Hepatocyte (in vitro differentiated cells): Measurements from ENCODE around the gene DNLZ. TPM values are rescaled to one million over a fixed set of nuclear protein-coding genes. Genes with fewer than 3 reads are reported as not detected.

ENCODE experiments used
- DNase-seq: peaks from one replicate; pipeline ENCODE4 v3.0.0-alpha.2; 2016; ENCODE audit warnings: low spot score
- H2AFZ ChIP-seq: fragments of 200-600 bp; sonication (generic); 2 replicates; pipeline ENCODE4 v1.6.0; 2016; ENCODE audit warnings: antibody characterized with exemption, mild to moderate bottlenecking
- H3K27ac ChIP-seq: fragments of 200-600 bp; sonication (generic); 2 replicates; pipeline ENCODE4 v1.5.1; 2016; ENCODE audit warnings: mild to moderate bottlenecking
- H3K27me3 ChIP-seq: fragments of 200-600 bp; sonication (generic); 2 replicates; pipeline ENCODE4 v1.6.1; 2016
- H3K36me3 ChIP-seq: fragments of 200-600 bp; sonication (generic); replicated peaks from 2 replicates; pipeline ENCODE4 v1.5.1; 2016; ENCODE audit warnings: low read depth; ENCODE audit not compliant: insufficient read depth
- H3K4me1 ChIP-seq: fragments of 200-600 bp; sonication (generic); 2 replicates; pipeline ENCODE4 v1.5.1; 2016; ENCODE audit warnings: mild to moderate bottlenecking, moderate library complexity; ENCODE audit not compliant: insufficient read depth
- H3K4me2 ChIP-seq: fragments of 200-600 bp; sonication (generic); 2 replicates; pipeline ENCODE4 v1.6.0; 2016
- H3K4me3 ChIP-seq: fragments of 200-600 bp; sonication (generic); 2 replicates; pipeline ENCODE4 v1.5.1; 2016; ENCODE audit warnings: mild to moderate bottlenecking
- H3K79me2 ChIP-seq: fragments of 200-600 bp; sonication (generic); 2 replicates; pipeline ENCODE4 v1.6.0; 2017; ENCODE audit warnings: mild to moderate bottlenecking
- H3K9me2 ChIP-seq: fragments of 200-600 bp; sonication (generic); replicated peaks from 2 replicates; pipeline ENCODE4 v1.6.0; 2017; ENCODE audit warnings: mild to moderate bottlenecking; ENCODE audit not compliant: insufficient read depth
- H3K9me3 ChIP-seq: fragments of 200-600 bp; sonication (generic); 2 replicates; pipeline ENCODE4 v1.5.1; 2016; ENCODE audit warnings: low read depth, mild to moderate bottlenecking
- H4K20me1 ChIP-seq: fragments of 200-600 bp; sonication (generic); 2 replicates; pipeline ENCODE4 v1.6.0; 2016; ENCODE audit warnings: mild to moderate bottlenecking; ENCODE audit not compliant: insufficient read depth, poor library complexity, severe bottlenecking
- EZH2 ChIP-seq: fragments of 200-600 bp; sonication (generic); IDR thresholded peaks from 2 replicates; pipeline ENCODE4 v1.6.1; 2016; ENCODE audit warnings: antibody characterized with exemption, mild to moderate bottlenecking, borderline replicate concordance
- EZH2phosphoT487 ChIP-seq: fragments of 200-600 bp; sonication (generic); IDR thresholded peaks from one replicate; pipeline ENCODE4 v1.6.1; 2018; ENCODE audit warnings: antibody characterized with exemption, mild to moderate bottlenecking, low read depth, moderate library complexity; ENCODE audit not compliant: unreplicated experiment, severe bottlenecking
- WGBS: methylation state at CpG from one replicate; pipeline ENCODE4 v1.1.6; 2016; ENCODE audit warnings: low lambda C conversion rate; ENCODE audit errors: missing lambda C conversion rate; 5-methylcytosine and 5-hydroxymethylcytosine counted together
- polyA plus RNA-seq: library from polyadenylated mRNA; unstranded; fragments of >200 nt; fragmentation: Nextera tagmentation; extraction: Ambion mirVana; gene quantifications from 2 replicates; pipeline ENCODE4 v1.2.1, GENCODE V29; 2016
- total RNA-seq: library from RNA; depleted of rRNA; stranded (reverse); fragments of >200 nt; gene quantifications from 2 replicates; pipeline ENCODE4 v1.2.3, GENCODE V29; 2014
- TF ChIP-seq, protein P1 (sequence below): fragments of 200-600 bp; sonication (generic); IDR thresholded peaks from 2 replicates; pipeline ENCODE4 v1.5.1; 2016; ENCODE audit warnings: antibody characterized with exemption, mild to moderate bottlenecking; ENCODE audit not compliant: poor library complexity

Gene DNLZ
- total RNA-seq: 10.4 and 21.5 TPM in 2 replicates
- 24.3 and 25.3 TPM in 2 replicates for polyA plus RNA-seq

DNA sequence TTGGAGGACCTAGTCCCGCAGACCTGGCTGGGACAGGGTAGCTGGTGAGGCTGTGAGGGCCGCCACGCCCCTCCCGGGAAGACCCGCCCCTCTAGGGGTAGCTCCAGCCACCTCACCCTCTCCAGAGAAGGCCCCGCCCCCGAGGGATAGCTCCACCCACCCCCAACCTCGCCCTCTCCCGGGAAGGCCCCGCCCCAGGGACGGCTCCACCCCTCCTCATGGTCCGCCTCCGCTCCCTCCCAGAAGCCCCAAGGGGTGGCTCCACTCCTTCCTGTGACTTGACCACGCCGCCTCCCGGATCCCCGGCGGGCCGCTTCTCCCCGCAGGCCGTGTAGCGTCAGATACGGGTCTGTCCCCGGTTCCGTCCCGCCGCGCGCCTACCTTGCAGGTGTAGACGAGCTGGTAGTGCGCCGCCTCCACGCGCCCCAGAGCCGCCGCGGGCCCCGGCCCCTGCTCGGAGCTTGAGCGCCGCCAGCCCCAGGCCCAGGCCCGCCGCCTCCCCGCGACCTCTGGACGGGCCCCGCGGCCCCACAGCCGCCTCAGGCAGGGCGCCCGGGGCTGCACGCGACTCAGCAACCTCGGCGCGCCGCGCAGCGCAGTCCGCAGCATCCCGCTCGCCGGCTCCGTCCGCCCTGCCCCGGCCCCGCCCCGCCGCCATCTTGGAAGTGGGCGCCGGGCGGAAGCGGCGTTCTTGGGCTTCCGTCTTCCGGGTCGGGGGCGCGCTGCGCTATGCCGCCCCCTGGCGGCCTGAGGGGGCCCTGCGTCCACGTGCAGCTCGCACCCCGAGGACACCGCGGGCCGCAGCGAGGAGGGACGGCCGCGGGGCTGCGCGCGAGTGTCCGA is at the start of gene DNLZ:
DNLZ (minus strand) TSS at position 639 of the 843 bp plus-strand sequence; CDS start at position 609, 30 bp downstream.
- Histone ChIP-seq H2AFZ (peak within 1 kb of the TSS; percentile 30), H3K9me2 (no peaks in the 10 kb centered on the region), H3K9me3 (no peaks in the 10 kb centered on the region), H4K20me1 (no peaks in the 10 kb centered on the region), H3K4me1 (peaks cover 6% of the 10 kb centered on the region), H3K27ac (peak within 1 kb of the TSS; percentile 90), H3K4me3 (peak within 1 kb of the TSS; percentile 56), H3K36me3 (no peaks in the 10 kb centered on the region), H3K79me2 (no peaks in the 10 kb centered on the region), H3K27me3 (no peaks in the 10 kb centered on the region), H3K4me2 (peak within 1 kb of the TSS; percentile 68)
- TF ChIP-seq, protein P1, sequence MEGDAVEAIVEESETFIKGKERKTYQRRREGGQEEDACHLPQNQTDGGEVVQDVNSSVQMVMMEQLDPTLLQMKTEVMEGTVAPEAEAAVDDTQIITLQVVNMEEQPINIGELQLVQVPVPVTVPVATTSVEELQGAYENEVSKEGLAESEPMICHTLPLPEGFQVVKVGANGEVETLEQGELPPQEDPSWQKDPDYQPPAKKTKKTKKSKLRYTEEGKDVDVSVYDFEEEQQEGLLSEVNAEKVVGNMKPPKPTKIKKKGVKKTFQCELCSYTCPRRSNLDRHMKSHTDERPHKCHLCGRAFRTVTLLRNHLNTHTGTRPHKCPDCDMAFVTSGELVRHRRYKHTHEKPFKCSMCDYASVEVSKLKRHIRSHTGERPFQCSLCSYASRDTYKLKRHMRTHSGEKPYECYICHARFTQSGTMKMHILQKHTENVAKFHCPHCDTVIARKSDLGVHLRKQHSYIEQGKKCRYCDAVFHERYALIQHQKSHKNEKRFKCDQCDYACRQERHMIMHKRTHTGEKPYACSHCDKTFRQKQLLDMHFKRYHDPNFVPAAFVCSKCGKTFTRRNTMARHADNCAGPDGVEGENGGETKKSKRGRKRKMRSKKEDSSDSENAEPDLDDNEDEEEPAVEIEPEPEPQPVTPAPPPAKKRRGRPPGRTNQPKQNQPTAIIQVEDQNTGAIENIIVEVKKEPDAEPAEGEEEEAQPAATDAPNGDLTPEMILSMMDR: peak; percentile 92
- no peak for TF ChIP-seq EZH2
- peak; percentile 98 for DNase-seq
- whole genome bisulfite sequencing: 2% methylated on average over 48 of the region's 97 CpGs

DNA sequence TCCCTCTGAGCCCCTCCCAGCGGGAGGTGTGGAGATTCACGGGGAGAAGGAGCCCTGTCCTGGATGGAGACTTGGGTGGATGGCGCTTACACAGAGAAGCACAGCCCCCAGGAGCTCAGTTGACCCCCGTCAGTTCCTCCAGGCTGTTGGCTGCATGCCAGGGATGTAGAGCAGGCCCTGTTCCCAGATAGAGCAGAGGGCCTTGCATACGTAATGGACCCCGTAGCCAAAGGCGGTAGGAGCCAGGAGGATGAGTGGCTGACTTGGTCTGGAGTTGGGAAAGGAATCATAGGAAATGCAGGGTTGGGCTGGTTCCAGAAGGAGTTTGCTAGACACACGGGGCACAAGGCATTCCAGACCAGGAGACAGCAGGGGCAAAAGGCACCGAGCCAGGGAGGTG is 49.4 kb upstream of the DNLZ start:
- Histone ChIP-seq H3K27ac (no peak overlapping the region), H4K20me1 (peaks cover 4% of the 10 kb centered on the region), H3K9me3 (no peaks in the 10 kb centered on the region), H3K36me3 (no peaks in the 10 kb centered on the region), H3K4me1 (peaks cover 15% of the 10 kb centered on the region), H3K27me3 (no peaks in the 10 kb centered on the region), H3K4me2 (no peak overlapping the region), H3K9me2 (no peaks in the 10 kb centered on the region), H3K4me3 (no peak overlapping the region), H3K79me2 (peaks cover 50% of the 10 kb centered on the region), H2AFZ (no peak overlapping the region)
- TF ChIP-seq EZH2 (no peak), EZH2phosphoT487 (no peak)
- TF ChIP-seq, protein P1: no peak
- 90% methylated on average over 9 of the region's 9 CpGs for WGBS
- DNase-seq: no peak

DNA sequence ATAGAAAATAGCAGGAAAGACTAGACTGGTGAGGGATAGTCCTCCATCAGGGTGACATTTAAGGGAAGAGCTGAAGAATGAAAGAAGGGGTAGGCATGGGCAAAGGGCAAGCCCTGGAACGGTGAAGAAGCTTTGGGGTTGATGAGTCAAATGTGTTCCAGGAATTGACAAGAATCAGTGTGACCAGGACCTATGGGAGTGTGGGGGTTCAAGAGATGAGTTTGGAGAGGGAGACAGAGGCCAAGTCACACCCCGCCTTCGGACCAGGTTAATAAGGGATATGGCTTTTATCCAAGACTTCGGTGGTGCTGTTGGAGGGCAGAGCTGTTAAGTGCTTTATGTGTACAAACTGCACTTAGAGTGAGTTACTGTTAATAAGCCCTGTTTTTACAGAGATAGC is 47.8 kb upstream of the DNLZ start:
- H3K36me3 ChIP-seq: no peaks in the 10 kb centered on the region
- H3K79me2 ChIP-seq: peaks cover 50% of the 10 kb centered on the region
- WGBS: 73% methylated on average over 4 of the region's 4 CpGs
- H3K27me3 ChIP-seq: no peaks in the 10 kb centered on the region
- DNase-seq: no peak
- peak overlapping the region; percentile 97 for H3K4me2 ChIP-seq
- H3K4me3 ChIP-seq: peak overlapping the region; percentile 92
- no peak overlapping the region for H2AFZ ChIP-seq
- TF ChIP-seq EZH2 (no peak), EZH2phosphoT487 (no peak)
- TF ChIP-seq, protein P1: no peak
- peaks cover 15% of the 10 kb centered on the region for H3K4me1 ChIP-seq
- no peaks in the 10 kb centered on the region for H3K9me2 ChIP-seq
- H3K9me3 ChIP-seq: no peaks in the 10 kb centered on the region
- H4K20me1 ChIP-seq: peaks cover 4% of the 10 kb centered on the region
- H3K27ac ChIP-seq: peak overlapping the region; percentile 96
